ENCODE measurements around the gene GNG7.

DNA sequence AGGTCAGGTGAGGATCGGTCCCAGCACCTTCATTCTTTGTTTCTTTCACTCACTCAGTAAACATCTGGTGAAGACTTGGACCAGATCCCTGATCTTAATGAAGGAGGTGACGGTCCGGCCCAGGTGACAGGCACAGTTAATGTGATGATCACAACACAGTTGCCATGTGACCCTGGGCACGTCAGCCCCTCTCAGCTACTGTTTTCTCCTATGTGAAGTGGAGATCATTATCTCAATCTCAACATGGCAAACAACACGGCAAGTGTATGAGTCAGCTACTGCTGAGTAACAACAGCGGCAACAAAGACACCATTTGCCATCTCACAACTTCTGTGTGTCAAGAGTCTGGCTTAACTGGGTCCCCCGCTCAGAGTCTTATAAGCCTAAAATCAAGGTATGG, 74.6 kb downstream of the GNG7 start:
- no peak for TF ChIP-seq CTCF (IDR thresholded peaks at IDR 0.05)
- TF ChIP-seq POLR2A (IDR thresholded peaks at IDR 0.05) = no peak

Data from right lobe of liver (tissue), 4 donors.